Endodermal cell (in vitro differentiated cells): ENCODE measurements around the gene CABLES2. TPM values are rescaled to one million over a fixed set of nuclear protein-coding genes. Genes with fewer than 3 reads are reported as not detected.
"Not testable (repeated sequence)": the region's sequence is repeated elsewhere in the genome, so short reads cannot be mapped to it uniquely, and the experiment has no call there.

Experiments
- DNase-seq: peaks from one replicate; pipeline ENCODE4 v3.0.0-alpha.2; 2017
- H3K27ac ChIP-seq: 2 replicates; pipeline ENCODE4 v1.5.1; 2013; ENCODE audit warnings: mild to moderate bottlenecking, low read depth, low read length, moderate library complexity
- H3K27me3 ChIP-seq: 2 replicates; pipeline ENCODE4 v1.6.1; 2013; ENCODE audit warnings: mild to moderate bottlenecking, low read length, moderate library complexity; ENCODE audit not compliant: insufficient read depth, control insufficient read depth, poor library complexity, severe bottlenecking
- H3K36me3 ChIP-seq: 2 replicates; pipeline ENCODE4 v1.7.0; 2013; ENCODE audit warnings: mild to moderate bottlenecking, low read length, moderate library complexity; ENCODE audit not compliant: control insufficient read depth, insufficient read depth
- H3K4me1 ChIP-seq: one replicate; pipeline ENCODE4 v1.7.0; 2013; ENCODE audit warnings: low read length; ENCODE audit not compliant: control insufficient read depth, insufficient read depth
- H3K4me3 ChIP-seq: 2 replicates; pipeline ENCODE4 v1.5.1; 2013; ENCODE audit warnings: mild to moderate bottlenecking, low read length, moderate library complexity
- H3K9ac ChIP-seq: 2 replicates; pipeline ENCODE4 v1.6.1; 2013; ENCODE audit warnings: mild to moderate bottlenecking, low read length, moderate library complexity; ENCODE audit not compliant: poor library complexity, severe bottlenecking; ENCODE audit errors: extremely low read depth
- H3K9me3 ChIP-seq: 2 replicates; pipeline ENCODE4 v1.6.1; 2013; ENCODE audit warnings: mild to moderate bottlenecking, low read length, moderate library complexity; ENCODE audit not compliant: control insufficient read depth
- H3K27ac Mint-ChIP-seq: 2 replicates; pipeline ENCODE4 v1.8.0; 2020; ENCODE audit warnings: mixed read lengths
- H3K27me3 Mint-ChIP-seq: 2 replicates; pipeline ENCODE4 v1.8.0; 2021; ENCODE audit warnings: mild to moderate bottlenecking, mixed read lengths; ENCODE audit not compliant: insufficient read depth
- H3K36me3 Mint-ChIP-seq: 2 replicates; pipeline ENCODE4 v1.8.0; 2020; ENCODE audit warnings: low read depth, mixed read lengths
- H3K4me1 Mint-ChIP-seq: 2 replicates; pipeline ENCODE4 v1.8.0; 2020; ENCODE audit warnings: mixed read lengths
- H3K4me3 Mint-ChIP-seq: 2 replicates; pipeline ENCODE4 v1.8.0; 2020; ENCODE audit warnings: mild to moderate bottlenecking, moderate library complexity, mixed read lengths
- H3K9me3 Mint-ChIP-seq: 2 replicates; pipeline ENCODE4 v1.8.0; 2020; ENCODE audit warnings: mild to moderate bottlenecking, mixed read lengths
- WGBS, 2 experiments: methylation state at CpG; one replicate each; pipeline versions ENCODE4 v1.1.5 to v1.1.7; 2013; ENCODE audit warnings: missing lambda C conversion rate in 2 of 2, mixed read lengths in 1 of 2; ENCODE audit not compliant: insufficient coverage in 1 of 2, insufficient read length in 1 of 2; 5-methylcytosine and 5-hydroxymethylcytosine counted together
- total RNA-seq, 2 donors: library from RNA; stranded (reverse); fragmentation: NEBNext Ultra II Directional in 1 of 2; extraction: Animal tissue kit (Norgen Biotek cat#: 25700) in 1 of 2; gene quantifications; 2 replicates in 1 of 2; 3 replicates in 1 of 2; pipeline ENCODE4 v1.2.1, GENCODE V29; 2021
- TF ChIP-seq, protein P1 (sequence below): fragments of 200-600 bp; sonication (generic); conservative IDR thresholded peaks from 2 replicates; pipeline ENCODE4 v1.5.0; 2021; ENCODE audit warnings: antibody characterized with exemption, mild to moderate bottlenecking

Gene CABLES2
- total RNA-seq, 2 donors from 2014 or later, result 10.4 to 15.6 TPM

DNA sequence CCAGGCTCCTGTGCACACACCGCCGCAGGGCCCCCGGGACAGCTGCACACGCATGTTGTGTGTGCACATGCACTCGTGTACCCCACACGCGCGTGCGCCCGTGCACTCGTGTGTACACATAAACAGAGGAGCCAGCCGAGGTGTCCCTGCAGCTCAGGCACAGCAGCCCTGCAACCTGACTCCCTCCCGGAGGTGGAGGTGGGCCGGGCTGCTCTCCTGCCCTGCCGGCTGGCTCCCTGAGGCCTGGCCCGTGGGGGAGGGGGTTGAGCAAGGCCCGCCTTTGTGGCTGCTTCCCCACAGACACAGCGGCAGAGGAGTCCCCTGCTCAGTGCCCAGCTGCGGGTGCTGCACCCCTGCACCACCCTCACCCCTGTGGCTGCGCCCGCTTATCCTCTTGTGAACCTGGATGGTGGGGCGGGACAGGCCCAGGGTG, 19.6 kb upstream of the CABLES2 start:
- Histone ChIP-seq H3K36me3 (no peaks in the 10 kb centered on the region), H3K9me3 (no peaks in the 10 kb centered on the region), H3K27ac (no peak overlapping the region), H3K9ac (no peak overlapping the region), H3K4me1 (peaks cover 10% of the 10 kb centered on the region), H3K4me3 (no peak overlapping the region), H3K27me3 (peaks cover 9% of the 10 kb centered on the region)
- Mint-ChIP-seq H3K27me3 (peaks cover 3% of the 10 kb centered on the region), H3K36me3 (no peaks in the 10 kb centered on the region), H3K27ac (no peak overlapping the region), H3K9me3 (no peaks in the 10 kb centered on the region), H3K4me3 (peak overlapping the region; percentile 17), H3K4me1 (peaks cover 15% of the 10 kb centered on the region)
- TF ChIP-seq, protein P1, sequence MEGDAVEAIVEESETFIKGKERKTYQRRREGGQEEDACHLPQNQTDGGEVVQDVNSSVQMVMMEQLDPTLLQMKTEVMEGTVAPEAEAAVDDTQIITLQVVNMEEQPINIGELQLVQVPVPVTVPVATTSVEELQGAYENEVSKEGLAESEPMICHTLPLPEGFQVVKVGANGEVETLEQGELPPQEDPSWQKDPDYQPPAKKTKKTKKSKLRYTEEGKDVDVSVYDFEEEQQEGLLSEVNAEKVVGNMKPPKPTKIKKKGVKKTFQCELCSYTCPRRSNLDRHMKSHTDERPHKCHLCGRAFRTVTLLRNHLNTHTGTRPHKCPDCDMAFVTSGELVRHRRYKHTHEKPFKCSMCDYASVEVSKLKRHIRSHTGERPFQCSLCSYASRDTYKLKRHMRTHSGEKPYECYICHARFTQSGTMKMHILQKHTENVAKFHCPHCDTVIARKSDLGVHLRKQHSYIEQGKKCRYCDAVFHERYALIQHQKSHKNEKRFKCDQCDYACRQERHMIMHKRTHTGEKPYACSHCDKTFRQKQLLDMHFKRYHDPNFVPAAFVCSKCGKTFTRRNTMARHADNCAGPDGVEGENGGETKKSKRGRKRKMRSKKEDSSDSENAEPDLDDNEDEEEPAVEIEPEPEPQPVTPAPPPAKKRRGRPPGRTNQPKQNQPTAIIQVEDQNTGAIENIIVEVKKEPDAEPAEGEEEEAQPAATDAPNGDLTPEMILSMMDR, result no peak
- DNase-seq, result peak; percentile 87
- 60 to 73% methylated on average over 8 to 22 of the region's 22 CpGs for WGBS, 2 experiments

GRCh38 chr20:62426059-62426348, 18.9 kb upstream of the CABLES2 start:
- not testable (repeated sequence) for H3K9me3 Mint-ChIP-seq, H3K27me3 ChIP-seq, H3K27ac ChIP-seq, H3K9ac ChIP-seq, DNase-seq, H3K36me3 ChIP-seq, H3K4me1 ChIP-seq, H3K4me3 ChIP-seq, H3K9me3 ChIP-seq, H3K4me3 Mint-ChIP-seq, H3K27me3 Mint-ChIP-seq, H3K36me3 Mint-ChIP-seq, H3K27ac Mint-ChIP-seq
- H3K4me1 Mint-ChIP-seq, result peaks cover 13% of the 10 kb centered on the region
- 94 to 95% methylated on average over 4 of the region's 4 CpGs for WGBS, 2 experiments

GRCh38 chr20:62425281-62426058, 18.4 kb upstream of the CABLES2 start:
- H3K27ac ChIP-seq, result no peak overlapping the region
- 91 to 92% methylated on average over 14 to 21 of the region's 21 CpGs for WGBS, 2 experiments
- Mint-ChIP-seq H3K27ac (no peak overlapping the region), H3K4me3 (no peak overlapping the region), H3K4me1 (peaks cover 10% of the 10 kb centered on the region), H3K36me3 (no peaks in the 10 kb centered on the region), H3K9me3 (no peaks in the 10 kb centered on the region), H3K27me3 (peaks cover 3% of the 10 kb centered on the region)
- TF ChIP-seq, protein P1, result no peak
- no peak overlapping the region for H3K9ac ChIP-seq
- peaks cover 5% of the 10 kb centered on the region for H3K4me1 ChIP-seq
- DNase-seq, result no peak
- H3K27me3 ChIP-seq, result peaks cover 4% of the 10 kb centered on the region
- H3K9me3 ChIP-seq, result no peaks in the 10 kb centered on the region
- no peak overlapping the region for H3K4me3 ChIP-seq
- H3K36me3 ChIP-seq, result no peaks in the 10 kb centered on the region
